Measurements from ENCODE around the gene PDS5B. TPM values are rescaled to one million over a fixed set of nuclear protein-coding genes. Genes with fewer than 3 reads are reported as not detected.
"Not testable (repeated sequence)": the region's sequence is repeated elsewhere in the genome, so short reads cannot be mapped to it uniquely, and the experiment has no call there.

Gene PDS5B
- total RNA-seq, 4 donors from 2014 or later: 18.0 to 27.3 (median 21.2) TPM

DNA sequence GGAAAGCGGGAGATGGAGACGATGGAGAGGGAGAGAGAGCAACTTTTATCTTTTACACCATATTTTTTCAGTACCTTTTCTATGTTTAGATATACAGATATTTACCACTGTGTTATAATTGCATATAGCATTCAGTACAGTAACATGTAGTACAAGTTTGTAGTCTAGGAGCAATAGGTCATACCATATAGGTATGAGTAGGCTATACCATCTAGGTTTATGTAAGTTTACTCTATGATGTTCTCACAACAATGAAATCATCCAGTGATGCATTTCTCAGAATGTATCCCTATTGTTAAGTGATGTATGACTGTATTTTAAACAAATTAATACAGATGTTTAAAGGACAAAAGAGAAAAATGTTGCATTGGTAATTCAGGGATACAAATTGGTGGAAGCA is 136.1 kb downstream of the PDS5B start:
- peaks cover 13% of the 10 kb centered on the region in 2 donors for H3K4me1 ChIP-seq
- in situ Hi-C loops (cut with MboI; ENCODE audit: low sequenced_read_pairs in 4 of 4): no loop called here
- DNase-seq: no peak
- H3K27me3 ChIP-seq: no peaks in the 10 kb centered on the region
- TF ChIP-seq, protein P1, sequence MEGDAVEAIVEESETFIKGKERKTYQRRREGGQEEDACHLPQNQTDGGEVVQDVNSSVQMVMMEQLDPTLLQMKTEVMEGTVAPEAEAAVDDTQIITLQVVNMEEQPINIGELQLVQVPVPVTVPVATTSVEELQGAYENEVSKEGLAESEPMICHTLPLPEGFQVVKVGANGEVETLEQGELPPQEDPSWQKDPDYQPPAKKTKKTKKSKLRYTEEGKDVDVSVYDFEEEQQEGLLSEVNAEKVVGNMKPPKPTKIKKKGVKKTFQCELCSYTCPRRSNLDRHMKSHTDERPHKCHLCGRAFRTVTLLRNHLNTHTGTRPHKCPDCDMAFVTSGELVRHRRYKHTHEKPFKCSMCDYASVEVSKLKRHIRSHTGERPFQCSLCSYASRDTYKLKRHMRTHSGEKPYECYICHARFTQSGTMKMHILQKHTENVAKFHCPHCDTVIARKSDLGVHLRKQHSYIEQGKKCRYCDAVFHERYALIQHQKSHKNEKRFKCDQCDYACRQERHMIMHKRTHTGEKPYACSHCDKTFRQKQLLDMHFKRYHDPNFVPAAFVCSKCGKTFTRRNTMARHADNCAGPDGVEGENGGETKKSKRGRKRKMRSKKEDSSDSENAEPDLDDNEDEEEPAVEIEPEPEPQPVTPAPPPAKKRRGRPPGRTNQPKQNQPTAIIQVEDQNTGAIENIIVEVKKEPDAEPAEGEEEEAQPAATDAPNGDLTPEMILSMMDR (IDR thresholded peaks at IDR 0.05 in 4 of 5, conservative IDR thresholded peaks at IDR 0.05 in 1 of 5): no peak
- no peak for TF ChIP-seq POLR2A (IDR thresholded peaks at IDR 0.05)
- no peak for ATAC-seq
- intact Hi-C loops (cut with DNase I; ENCODE audit: low total_unique reads): no loop called here
- no peak overlapping the region for H3K27ac ChIP-seq
- H3K4me3 ChIP-seq: no peak overlapping the region
- no peaks in the 10 kb centered on the region for H3K36me3 ChIP-seq
- H3K9me3 ChIP-seq: no peaks in the 10 kb centered on the region

DNA sequence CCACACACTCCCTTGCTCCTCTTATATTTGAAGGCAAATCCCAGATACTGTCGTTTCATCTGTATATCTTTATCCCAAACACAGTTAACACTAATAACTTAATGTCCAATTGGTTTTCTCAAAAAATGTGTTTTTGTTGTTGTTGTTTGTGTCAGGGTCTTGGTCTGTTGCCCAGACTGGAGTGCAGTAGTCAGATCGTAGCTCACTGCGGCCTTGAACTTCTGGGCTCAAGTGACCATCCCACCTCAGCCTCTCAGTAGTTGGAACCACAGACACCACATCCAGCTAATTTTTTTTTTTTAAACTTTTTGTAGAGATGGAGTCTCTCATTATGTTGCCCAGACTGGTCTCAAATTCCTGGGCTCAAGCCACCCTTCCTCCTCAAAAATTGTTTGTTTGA is 137.7 kb downstream of the PDS5B start:
- DNase-seq: no peak

DNA sequence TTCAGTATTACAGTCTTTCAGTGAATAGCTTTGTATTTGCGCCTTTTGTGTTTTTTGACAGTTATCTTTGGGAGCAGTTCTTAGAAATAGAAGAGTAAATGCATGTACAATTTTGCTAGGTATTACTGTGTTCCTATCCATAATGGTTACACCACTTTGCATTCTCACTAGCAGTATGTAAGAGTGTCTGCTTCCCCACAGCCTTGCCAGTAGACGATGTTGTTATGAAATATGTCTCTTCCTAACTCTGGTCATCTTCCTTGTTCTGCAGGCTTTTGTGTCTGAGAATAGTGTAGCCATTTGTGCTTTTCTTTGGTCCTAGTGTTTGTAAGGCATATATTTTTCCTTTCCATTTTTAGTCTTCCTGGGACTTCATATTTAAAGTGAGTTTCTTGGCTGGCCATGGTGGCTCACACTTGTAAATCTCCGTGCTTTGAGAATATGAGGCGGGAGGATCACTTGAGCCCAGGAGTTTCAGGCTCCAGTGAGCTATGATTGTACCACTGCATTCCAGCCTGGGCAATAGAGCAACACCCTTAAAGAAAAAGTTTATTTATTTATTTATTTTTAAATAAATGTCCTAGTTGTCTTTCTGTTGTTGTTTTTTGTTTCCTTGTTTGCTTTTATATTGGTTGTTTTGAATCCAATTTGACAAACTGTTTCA is 140.3 kb downstream of the PDS5B start:
- Histone ChIP-seq H3K9me3 (no peaks in the 10 kb centered on the region), H3K4me3 (no peak overlapping the region), H3K27me3 (no peaks in the 10 kb centered on the region), H3K36me3 (no peaks in the 10 kb centered on the region), H3K4me1 (peaks cover 29 to 35% of the 10 kb centered on the region in 2 donors), H3K27ac (peak overlapping the region; percentile 4 to 59 (median 16))
- TF ChIP-seq, protein P1 (IDR thresholded peaks at IDR 0.05 in 4 of 5, conservative IDR thresholded peaks at IDR 0.05 in 1 of 5): no peak
- TF ChIP-seq POLR2A (IDR thresholded peaks at IDR 0.05): no peak
- in situ Hi-C loops (cut with MboI; ENCODE audit: low sequenced_read_pairs in 4 of 4) (no loop called here), intact Hi-C loops (cut with DNase I; ENCODE audit: low total_unique reads) (no loop called here)
- DNase-seq: no peak
- peak; percentile 68 to 99 for ATAC-seq

More for the DNA sequence above, 137.7 kb downstream of the PDS5B start:
- Histone ChIP-seq H3K9me3 (no peaks in the 10 kb centered on the region), H3K4me3 (no peak overlapping the region), H3K27ac (no peak overlapping the region), H3K36me3 (no peaks in the 10 kb centered on the region), H3K4me1 (peaks cover 27 to 28% of the 10 kb centered on the region in 2 donors), H3K27me3 (no peaks in the 10 kb centered on the region)
- TF ChIP-seq POLR2A (IDR thresholded peaks at IDR 0.05): no peak
- TF ChIP-seq, protein P1 (IDR thresholded peaks at IDR 0.05 in 4 of 5, conservative IDR thresholded peaks at IDR 0.05 in 1 of 5): no peak
- ATAC-seq: no peak
- intact Hi-C loops (cut with DNase I; ENCODE audit: low total_unique reads) (no loop called here), in situ Hi-C loops (cut with MboI; ENCODE audit: low sequenced_read_pairs in 4 of 4) (no loop called here)

DNA sequence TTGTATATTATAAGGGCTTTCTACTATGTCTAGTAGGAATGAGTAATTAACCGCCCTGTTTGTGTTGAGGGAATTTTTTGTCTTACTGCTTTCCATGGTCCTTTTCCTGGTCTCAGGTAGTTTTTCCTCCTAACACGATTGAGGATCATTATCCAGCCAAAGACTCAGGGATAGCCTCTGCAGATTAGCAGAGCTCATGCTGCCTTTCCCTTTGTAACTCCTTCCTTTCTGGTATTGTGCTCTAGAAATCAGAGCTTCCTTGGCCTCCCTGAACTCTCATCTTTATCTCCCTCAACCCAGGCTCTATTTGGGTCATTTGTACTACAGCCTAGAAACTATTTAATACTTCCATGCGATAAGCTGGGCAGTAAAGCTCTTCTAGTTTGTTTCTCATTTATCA is 142.1 kb downstream of the PDS5B start:
- H3K9me3 ChIP-seq: no peaks in the 10 kb centered on the region
- H3K4me1 ChIP-seq: peaks cover 39 to 45% of the 10 kb centered on the region in 2 donors
- H3K27me3 ChIP-seq: no peaks in the 10 kb centered on the region
- H3K4me3 ChIP-seq: no peak overlapping the region
- in situ Hi-C loops (cut with MboI; ENCODE audit: low sequenced_read_pairs in 4 of 4): no loop called here
- no peak for ATAC-seq
- DNase-seq: no peak
- no peak for TF ChIP-seq POLR2A (IDR thresholded peaks at IDR 0.05)
- TF ChIP-seq, protein P1 (IDR thresholded peaks at IDR 0.05 in 4 of 5, conservative IDR thresholded peaks at IDR 0.05 in 1 of 5): no peak
- H3K36me3 ChIP-seq: no peaks in the 10 kb centered on the region
- no peak overlapping the region for H3K27ac ChIP-seq
- intact Hi-C loops (cut with DNase I; ENCODE audit: low total_unique reads): no loop called here

DNA sequence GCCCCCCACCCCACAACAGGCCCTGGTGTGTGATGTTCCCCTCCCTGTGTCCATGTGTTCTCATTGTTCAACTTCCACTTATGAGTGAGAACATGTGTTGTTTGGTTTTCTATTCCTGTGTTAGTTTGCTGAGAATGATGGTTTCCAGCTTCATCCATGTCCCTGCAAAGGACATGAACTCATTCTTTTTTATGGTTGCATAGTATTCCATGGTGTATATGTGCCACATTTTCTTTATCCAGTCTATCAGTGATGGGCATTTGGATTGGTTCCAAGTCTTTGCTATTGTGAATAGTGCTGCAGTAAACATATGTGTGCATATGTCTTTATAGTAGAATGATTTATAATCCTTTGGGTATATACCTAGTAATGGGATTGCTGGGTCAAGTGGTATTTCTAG is 142.8 kb downstream of the PDS5B start:
- H3K27me3 ChIP-seq; DNase-seq; H3K36me3 ChIP-seq; in situ Hi-C loops (cut with MboI; ENCODE audit: low sequenced_read_pairs in 4 of 4); ATAC-seq; H3K27ac ChIP-seq; H3K9me3 ChIP-seq; intact Hi-C loops (cut with DNase I; ENCODE audit: low total_unique reads); H3K4me3 ChIP-seq: not testable (repeated sequence)
- H3K4me1 ChIP-seq: peaks cover 39 to 45% of the 10 kb centered on the region in 2 donors

All from gastrocnemius medialis (tissue), 4 donors.